Ovary (tissue), 3 donors: ENCODE data around the gene CPNE9.

ENCODE experiments used
- POLR2A ChIP-seq: fragments of 450-650 bp; IDR thresholded peaks from one replicate; pipeline ENCODE4 v1.6.1; 2017; ENCODE audit warnings: antibody characterized with exemption, mild to moderate bottlenecking, moderate library complexity
- TF ChIP-seq, protein P1 (sequence below), 3 donors: fragments of 450-650 bp in 2 of 3; fragments of 200-600 bp in 1 of 3; IDR thresholded peaks; one replicate each; pipeline versions ENCODE4 v1.5.1 to v1.8.0; 2016 to 2022; ENCODE audit warnings: antibody characterized with exemption in 3 of 3, mild to moderate bottlenecking in 1 of 3
- donor health status: DM: no; HTN: no; CAD: no.

DNA sequence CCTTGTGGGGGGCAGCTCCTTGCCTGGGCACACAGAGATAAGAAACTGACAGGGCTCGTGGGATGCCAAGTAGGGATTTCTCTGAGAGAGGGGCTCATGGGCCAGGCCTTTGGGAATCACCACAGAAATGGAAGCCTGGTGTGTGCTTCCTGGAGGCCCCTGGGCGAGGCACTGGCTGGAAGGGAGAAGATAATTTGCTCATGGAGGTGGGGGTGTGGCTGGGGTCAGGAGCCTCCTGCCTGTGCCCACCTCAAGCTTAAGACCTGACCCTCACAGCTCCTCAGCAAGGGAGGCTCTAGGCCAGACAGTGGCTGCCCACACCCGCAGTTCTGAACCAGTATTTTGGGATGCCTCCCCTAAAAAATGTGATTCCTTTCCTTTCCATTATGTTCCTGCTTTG, 16.9 kb upstream of the CPNE9 start:
- TF ChIP-seq, protein P1, sequence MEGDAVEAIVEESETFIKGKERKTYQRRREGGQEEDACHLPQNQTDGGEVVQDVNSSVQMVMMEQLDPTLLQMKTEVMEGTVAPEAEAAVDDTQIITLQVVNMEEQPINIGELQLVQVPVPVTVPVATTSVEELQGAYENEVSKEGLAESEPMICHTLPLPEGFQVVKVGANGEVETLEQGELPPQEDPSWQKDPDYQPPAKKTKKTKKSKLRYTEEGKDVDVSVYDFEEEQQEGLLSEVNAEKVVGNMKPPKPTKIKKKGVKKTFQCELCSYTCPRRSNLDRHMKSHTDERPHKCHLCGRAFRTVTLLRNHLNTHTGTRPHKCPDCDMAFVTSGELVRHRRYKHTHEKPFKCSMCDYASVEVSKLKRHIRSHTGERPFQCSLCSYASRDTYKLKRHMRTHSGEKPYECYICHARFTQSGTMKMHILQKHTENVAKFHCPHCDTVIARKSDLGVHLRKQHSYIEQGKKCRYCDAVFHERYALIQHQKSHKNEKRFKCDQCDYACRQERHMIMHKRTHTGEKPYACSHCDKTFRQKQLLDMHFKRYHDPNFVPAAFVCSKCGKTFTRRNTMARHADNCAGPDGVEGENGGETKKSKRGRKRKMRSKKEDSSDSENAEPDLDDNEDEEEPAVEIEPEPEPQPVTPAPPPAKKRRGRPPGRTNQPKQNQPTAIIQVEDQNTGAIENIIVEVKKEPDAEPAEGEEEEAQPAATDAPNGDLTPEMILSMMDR (IDR thresholded peaks at IDR 0.05) = no peak
- TF ChIP-seq POLR2A = no peak
